Left colon (tissue), 2 donors: Measurements from ENCODE around the gene MST1R. TPM values are rescaled to one million over a fixed set of nuclear protein-coding genes. Genes with fewer than 3 reads are reported as not detected.

ENCODE experiments used
- ATAC-seq: fragments of 200-7000 bp; cut with Tn5 transposase; one replicate; pipeline ENCODE4 v1.9.1; 2020; ENCODE audit warnings: mild to moderate bottlenecking, moderate library complexity
- DNase-seq, 2 donors: peaks; one replicate each; pipeline ENCODE4 v3.0.0-alpha.2; 2020
- intact Hi-C, 2 donors: fragments of 100-400 bp; cut with DNase I in 1 of 2; cut with micrococcal nuclease in 1 of 2; formaldehyde crosslinking; loops; one replicate each; pipeline versions ENCODE4 v1.11.2 to v1.14.0; 2022; cut with DNase I, micrococcal nuclease
- total RNA-seq, 2 donors: library from RNA; stranded (reverse); fragmentation: NEBNext Ultra II Directional; extraction: Animal tissue kit (Norgen Biotek cat#: 25700); gene quantifications; one replicate each; pipeline ENCODE4 v1.2.1, GENCODE V29; 2021
- donor health status: DM: no; HTN: no; CAD: no.
- donor health status: DM: yes; HTN: yes; CAD: no.

The MST1R gene
- total RNA-seq, 2 donors from 2014 or later: 124 to 145 TPM

- DNase-seq: peak; percentile 93 to 97
- peak; percentile 100 for ATAC-seq
- intact Hi-C loops: loop anchor here in 1 of 2 donors (10.0 kb wide), 1 partner anchor 142 kb away; the partner anchor contains the start of gene AMIGO3
Observed at GRCh38 chr3:49856181-49857005, 47.3 kb downstream of the MST1R start, which contains the start of gene TRAIP. Gene TRAIP, minus strand, starts transcription at chr3:49856564. Its CDS starts 111 bp downstream, at chr3:49856453.

GRCh38 chr3:49855662-49856061 lies 48.0 kb downstream of the MST1R start:
- DNase-seq (no peak), ATAC-seq (no peak)
- intact Hi-C loops: loop anchor here in 1 of 2 donors (10.0 kb wide), 1 partner anchor 141 kb away; the partner anchor contains the start of gene AMIGO3

GRCh38 chr3:49845694-49846093 lies 58.0 kb downstream of the MST1R start:
- peak; percentile 83 for ATAC-seq
- peak in 1 of 2 donors; percentile 16 for DNase-seq
- intact Hi-C loops: no loop called here

GRCh38 chr3:49844464-49845183 lies 59.0 kb downstream of the MST1R start:
- DNase-seq: no peak
- no peak for ATAC-seq
- intact Hi-C loops: loop anchor here in 1 of 2 donors (5.0 kb wide), 1 partner anchor 42 kb away; the partner anchor contains the start of gene INKA1

DNA sequence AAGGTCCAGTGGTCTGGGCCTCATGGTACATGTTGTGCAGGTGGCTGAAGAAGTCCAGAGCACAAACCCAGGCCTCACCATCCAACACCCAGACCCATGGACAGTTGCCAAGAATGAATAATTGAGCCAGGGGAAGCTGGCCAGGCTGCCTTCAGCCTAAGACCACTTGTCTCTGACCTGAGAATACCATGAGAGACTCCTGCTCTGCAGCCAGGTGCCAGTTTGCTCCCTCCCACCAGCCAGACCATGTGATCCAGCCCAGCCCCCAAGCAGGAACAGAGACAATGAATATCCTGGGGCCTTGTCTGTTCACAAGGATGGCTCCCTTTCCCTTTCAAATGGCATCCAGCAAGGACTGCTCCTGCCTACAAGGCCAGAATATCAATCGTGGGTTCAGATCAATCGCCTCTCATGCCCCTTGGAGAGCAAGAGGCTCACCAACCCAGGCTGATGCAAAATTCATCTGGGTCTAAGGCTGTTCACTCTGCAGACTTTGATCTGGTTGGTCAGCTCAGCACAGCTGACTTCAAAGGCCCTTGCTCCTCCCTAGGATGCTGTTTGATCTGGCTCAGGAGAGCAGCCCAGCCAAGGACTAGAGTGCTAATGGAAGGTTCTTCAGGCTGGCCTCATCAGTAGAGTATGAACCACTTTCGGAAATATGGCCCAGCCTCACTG lies 60.7 kb downstream of the MST1R start:
- intact Hi-C loops: loop anchor here in 1 of 2 donors (5.0 kb wide), 1 partner anchor 41 kb away; the partner anchor contains the start of gene INKA1
- DNase-seq (no peak), ATAC-seq (no peak)

DNA sequence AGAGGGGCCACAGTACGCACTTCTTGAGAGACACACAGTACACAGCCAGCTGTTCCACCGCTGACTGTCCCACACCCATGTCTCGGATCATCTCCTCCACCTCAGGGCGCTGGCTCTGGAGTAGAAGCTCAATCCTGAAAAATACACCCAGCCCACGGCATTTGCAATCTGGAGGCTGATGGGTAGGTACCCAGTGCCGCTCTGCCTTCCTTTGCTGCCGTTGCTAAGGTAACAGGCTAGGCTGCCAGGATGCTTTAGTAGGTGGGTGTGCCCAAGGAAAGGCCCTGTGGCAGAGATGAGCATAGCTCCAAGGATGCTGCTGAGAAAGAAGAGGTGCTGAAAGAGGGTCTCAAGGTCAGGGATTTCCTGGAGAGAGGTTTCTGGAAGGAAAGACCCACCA lies 61.9 kb downstream of the MST1R start:
- intact Hi-C loops: loop anchor here in 1 of 2 donors (5.0 kb wide), 1 partner anchor 40 kb away; the partner anchor contains the start of gene INKA1
- DNase-seq (no peak), ATAC-seq (no peak)

GRCh38 chr3:49841126-49841696 lies 62.5 kb downstream of the MST1R start:
- peak in 1 of 2 donors; percentile 10 for DNase-seq
- intact Hi-C loops: loop anchor here in 1 of 2 donors (5.0 kb wide), 1 partner anchor 39 kb away; the partner anchor contains the start of gene INKA1
- ATAC-seq: peak; percentile 35

- DNase-seq (no peak), ATAC-seq (no peak)
- intact Hi-C loops: loop anchor here in 1 of 2 donors (5.0 kb wide), 1 partner anchor 38 kb away; the partner anchor contains the start of gene INKA1
Observed at GRCh38 chr3:49840388-49840787, 63.3 kb downstream of the MST1R start.

DNA sequence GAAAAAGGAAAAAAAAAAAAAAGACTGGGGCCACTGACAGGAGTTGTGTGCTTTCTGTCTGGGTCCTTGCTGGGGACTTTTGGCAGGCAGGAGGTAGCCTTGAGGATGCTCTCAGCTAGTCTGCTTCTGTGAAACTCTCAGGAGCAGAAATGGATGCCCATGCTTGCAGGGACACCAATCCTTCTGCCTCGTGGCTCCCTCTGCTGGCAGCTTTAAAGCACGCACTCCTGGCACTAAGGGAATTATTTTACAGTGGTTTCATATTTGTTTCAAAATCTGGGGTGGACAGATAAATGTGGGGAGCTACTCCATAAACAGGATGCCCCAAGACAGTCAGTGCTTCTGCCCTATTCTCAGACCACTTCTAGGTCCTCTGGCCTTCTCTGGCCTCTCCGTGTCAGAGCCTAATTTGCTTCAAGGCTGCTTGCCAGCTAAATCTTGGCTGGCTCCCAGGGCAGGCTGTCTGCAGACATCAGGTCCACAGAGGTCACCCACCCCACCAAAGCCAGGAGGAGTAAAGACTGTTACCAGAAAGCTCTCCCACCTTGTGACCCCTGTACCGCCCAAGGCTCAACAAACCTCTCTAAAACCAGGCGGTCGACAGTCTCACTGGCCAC lies 64.4 kb downstream of the MST1R start:
- DNase-seq: peak; percentile 73 to 88
- peak; percentile 92 for ATAC-seq
- intact Hi-C loops: loop anchor here in 1 of 2 donors (5.0 kb wide), 1 partner anchor 137 kb away; no protein-coding TSS in a partner anchor

Other genes starting within 250 kb of the MST1R start
- 100 to 1,000 TPM; 153 to 182 TPM for gene APEH, start 229.5 kb downstream of the MST1R start, total RNA-seq
- gene MST1, start 214.4 kb downstream of the MST1R start, total RNA-seq: 10 to 100 TPM; 22.1 to 28.2 TPM
- gene RNF123, start 214.3 kb downstream of the MST1R start, total RNA-seq: 10 to 100 TPM; 40.3 to 44.0 TPM
- gene AMIGO3, start 184.2 kb downstream of the MST1R start, total RNA-seq: not detected
- gene GMPPB, start 179.9 kb downstream of the MST1R start, total RNA-seq: 10 to 100 TPM; 54.2 to 78.4 TPM
- 10 to 100 TPM; 29.2 to 36.9 TPM for gene IP6K1, start 117.3 kb downstream of the MST1R start, total RNA-seq
- gene CDHR4, start 104.0 kb downstream of the MST1R start, total RNA-seq: under 1 TPM in 1 of 2 donors, not detected in 1; 0.20 TPM
- 1 to 10 TPM in 1 of 2 donors, under 1 TPM in 1; 0.27 to 2.0 TPM for gene INKA1, start 100.6 kb downstream of the MST1R start, total RNA-seq
- gene UBA7, start 89.9 kb downstream of the MST1R start, total RNA-seq: 100 to 1,000 TPM in 1 of 2 donors, 10 to 100 TPM in 1; 71.6 to 102 TPM
- 1 to 10 TPM; 3.2 to 5.3 TPM for gene TRAIP, start 47.3 kb downstream of the MST1R start, total RNA-seq
- gene CAMKV, start 34.0 kb downstream of the MST1R start, total RNA-seq: under 1 TPM; 0.12 to 0.34 TPM
- 1 to 10 TPM; 9.4 TPM for gene MON1A, start 25.9 kb upstream of the MST1R start, total RNA-seq
- gene RBM6, start 36.3 kb upstream of the MST1R start, total RNA-seq: 10 to 100 TPM; 63.7 to 76.6 TPM
- gene RBM5, start 185.0 kb upstream of the MST1R start, total RNA-seq: 100 to 1,000 TPM; 124 to 135 TPM